ENCODE data around the gene TRIP11.
"Not testable (repeated sequence)": the region's sequence is repeated elsewhere in the genome, so short reads cannot be mapped to it uniquely, and the experiment has no call there.

TRIP11 gene

GRCh38 chr14:92039719-92040430 lies at the start of gene TRIP11:
Gene TRIP11 (minus strand): TSS chr14:92040059. CDS start chr14:92039685, 374 bp downstream.
- peak; percentile 91 for DNase-seq

- DNase-seq = no peak
These were observed 48.6 kb upstream of the TRIP11 start for GRCh38 chr14:92088494-92088893.

GRCh38 chr14:92074555-92074954 lies 34.7 kb upstream of the TRIP11 start:
- DNase-seq = no peak

- no peak for DNase-seq
These were observed 18.4 kb upstream of the TRIP11 start for GRCh38 chr14:92058006-92058917.

- no peak for DNase-seq
These were observed 9.9 kb upstream of the TRIP11 start for GRCh38 chr14:92049781-92050180.

- DNase-seq = not testable (repeated sequence)
These were observed 9.4 kb upstream of the TRIP11 start for GRCh38 chr14:92049221-92049620.

GRCh38 chr14:92045904-92046303 lies 6.0 kb upstream of the TRIP11 start:
- not testable (repeated sequence) for DNase-seq

GRCh38 chr14:92041766-92042165 lies 1.9 kb upstream of the TRIP11 start:
- DNase-seq = not testable (repeated sequence)

- DNase-seq = no peak
These were observed 1.3 kb upstream of the TRIP11 start for GRCh38 chr14:92041203-92041602.

- DNase-seq = no peak
These were observed 682 bp upstream of the TRIP11 start for GRCh38 chr14:92040431-92041051.

- peak; percentile 18 for DNase-seq
These were observed 668 bp downstream of the TRIP11 start for GRCh38 chr14:92039063-92039718.

- DNase-seq = no peak
These were observed 1.9 kb downstream of the TRIP11 start for GRCh38 chr14:92037989-92038388.

GRCh38 chr14:92035890-92036289 lies 4.0 kb downstream of the TRIP11 start:
- no peak for DNase-seq

- no peak for DNase-seq
These were observed 5.8 kb downstream of the TRIP11 start for GRCh38 chr14:92033906-92034687.

GRCh38 chr14:92033433-92033832 lies 6.4 kb downstream of the TRIP11 start:
- no peak for DNase-seq

GRCh38 chr14:92026548-92027190 lies 13.2 kb downstream of the TRIP11 start:
- DNase-seq = no peak

GRCh38 chr14:92022036-92022435 lies 17.8 kb downstream of the TRIP11 start:
- DNase-seq = no peak

GRCh38 chr14:92021523-92021922 lies 18.3 kb downstream of the TRIP11 start:
- no peak for DNase-seq

- no peak for DNase-seq
These were observed 25.8 kb downstream of the TRIP11 start for GRCh38 chr14:92014040-92014439.

- DNase-seq = no peak
These were observed 27.6 kb downstream of the TRIP11 start for GRCh38 chr14:92012121-92012748.

- DNase-seq = no peak
These were observed 29.2 kb downstream of the TRIP11 start for GRCh38 chr14:92010644-92011043.

All from stimulated activated CD4-positive, alpha-beta T cell treated with anti-CD3 and anti-CD28 coated beads, Interleukin-12 subunit alpha, Interleukin-12 subunit beta, amount 100 ng/mL, for 4 hours (primary cell).